Inflammatory macrophage treated with lipopolysaccharide for 1 hour (primary cell): ENCODE data around the gene SLC2A4RG.

Experiments used
- DNase-seq, 2 donors: peaks; one replicate each; pipeline ENCODE4 v3.0.0-alpha.2; 2020 to 2022

Gene SLC2A4RG

DNA sequence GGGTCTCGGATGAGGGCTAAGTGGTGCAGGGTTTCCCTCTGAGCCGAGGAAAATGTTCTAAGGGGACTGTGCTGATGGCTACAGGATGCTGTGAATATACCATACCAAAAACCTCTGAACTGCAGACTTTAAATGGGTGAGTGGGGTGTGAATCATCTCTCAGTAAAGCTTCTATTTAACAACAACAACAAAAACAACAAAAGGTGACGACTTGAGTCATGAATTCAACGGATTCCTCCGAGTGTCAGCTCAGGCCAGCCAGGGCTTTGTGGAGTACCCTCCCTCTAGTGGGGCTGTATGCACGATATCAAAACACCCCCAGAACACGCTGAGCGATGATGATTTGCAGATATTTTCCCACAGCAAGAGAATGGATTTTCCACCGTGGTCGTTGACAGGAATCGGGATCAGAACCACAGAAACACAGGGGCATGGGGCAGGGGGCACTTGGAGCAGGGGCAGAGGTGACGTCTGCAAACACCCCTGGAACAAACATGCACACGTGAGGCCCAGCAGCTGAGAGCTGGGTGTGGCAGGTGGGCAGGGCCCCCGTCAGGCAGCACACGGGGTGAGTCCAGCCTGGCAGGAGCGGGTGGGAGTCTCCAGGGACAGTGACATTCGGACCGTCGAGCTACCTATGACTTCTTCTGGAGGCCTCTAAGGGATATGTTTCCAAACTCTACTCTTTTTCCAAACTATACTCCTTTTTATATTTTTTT, 38.6 kb downstream of the SLC2A4RG start:
- no peak for DNase-seq

DNA sequence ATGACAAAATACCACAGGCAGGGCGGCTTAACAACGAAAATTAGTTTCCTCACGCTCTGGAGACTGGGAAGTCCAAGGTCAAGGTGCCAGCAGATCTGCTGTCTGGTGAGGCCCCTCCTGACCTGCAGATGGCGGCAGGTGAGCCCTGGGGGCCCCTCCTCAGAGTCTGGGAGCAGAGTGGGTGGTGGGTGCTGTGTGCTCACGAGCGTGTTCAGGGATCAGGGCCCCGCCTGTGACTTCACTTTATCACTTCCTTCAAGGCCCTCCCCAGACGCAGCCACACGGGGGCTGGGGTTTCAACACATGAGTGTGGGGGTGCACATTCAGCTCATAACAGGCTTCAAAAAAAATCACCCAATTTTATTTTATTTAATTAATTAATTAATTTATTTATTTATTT, 39.3 kb downstream of the SLC2A4RG start:
- DNase-seq = no peak

DNA sequence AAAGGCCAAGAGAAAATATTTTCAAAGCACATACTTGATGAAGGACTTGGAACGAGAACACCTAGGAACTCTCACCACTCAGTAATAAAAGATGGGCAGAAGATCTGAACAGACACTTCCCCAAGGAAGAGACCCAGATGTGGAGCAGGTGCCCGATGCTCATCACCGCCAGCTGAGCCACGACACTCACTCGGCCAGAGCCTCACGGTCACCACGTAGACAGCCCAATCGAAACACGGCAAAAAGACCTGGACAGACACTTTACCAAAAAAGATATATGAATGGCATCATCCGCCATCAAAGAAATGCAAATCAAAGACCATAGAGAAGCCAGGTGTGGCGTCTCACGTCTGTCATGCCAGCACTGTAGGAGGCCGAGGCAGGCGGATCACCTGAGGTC, 41.6 kb downstream of the SLC2A4RG start:
- no peak for DNase-seq

DNA sequence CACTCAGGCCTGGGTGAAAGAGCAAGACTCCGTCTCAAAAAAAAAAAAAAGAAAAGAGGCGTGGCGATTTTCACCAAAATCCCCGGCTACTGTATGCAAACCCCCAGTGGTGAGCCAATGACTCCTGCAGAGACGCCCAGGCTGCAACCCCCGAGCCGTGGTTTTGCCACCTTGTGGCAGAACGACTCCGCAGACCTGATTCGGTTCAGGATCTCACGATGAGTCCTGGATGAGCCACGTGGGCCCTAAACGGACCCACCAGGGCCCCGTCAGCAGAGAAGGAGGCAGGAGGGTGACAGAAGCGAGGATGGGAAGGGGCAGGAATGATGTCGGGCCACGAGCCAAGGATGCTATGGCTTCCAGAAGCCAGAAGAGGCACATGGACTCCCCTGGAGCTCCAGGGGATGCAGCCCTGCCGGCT, 42.5 kb downstream of the SLC2A4RG start:
- DNase-seq = no peak

DNA sequence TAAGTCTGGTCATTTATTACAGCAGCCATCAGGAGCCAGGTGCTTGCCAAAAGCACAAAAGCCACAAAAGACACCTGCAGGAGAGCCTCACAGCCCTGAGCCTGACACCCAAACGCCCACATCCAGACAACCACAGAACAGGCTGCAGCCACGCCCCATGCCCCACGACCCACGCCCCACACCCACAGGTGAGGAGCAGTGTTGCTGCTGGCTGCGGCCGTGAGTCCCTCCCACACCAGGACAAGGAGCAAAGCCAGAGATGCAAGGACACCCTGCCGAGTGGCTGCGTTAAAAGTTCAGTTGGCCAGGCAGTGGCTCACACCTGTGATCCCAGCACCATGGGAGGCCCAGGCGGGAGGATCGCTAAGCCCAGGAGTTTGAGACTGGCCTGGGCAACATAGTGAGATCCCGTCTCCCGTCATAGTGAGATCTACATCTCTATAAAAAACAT, 43.0 kb downstream of the SLC2A4RG start:
- DNase-seq = no peak

DNA sequence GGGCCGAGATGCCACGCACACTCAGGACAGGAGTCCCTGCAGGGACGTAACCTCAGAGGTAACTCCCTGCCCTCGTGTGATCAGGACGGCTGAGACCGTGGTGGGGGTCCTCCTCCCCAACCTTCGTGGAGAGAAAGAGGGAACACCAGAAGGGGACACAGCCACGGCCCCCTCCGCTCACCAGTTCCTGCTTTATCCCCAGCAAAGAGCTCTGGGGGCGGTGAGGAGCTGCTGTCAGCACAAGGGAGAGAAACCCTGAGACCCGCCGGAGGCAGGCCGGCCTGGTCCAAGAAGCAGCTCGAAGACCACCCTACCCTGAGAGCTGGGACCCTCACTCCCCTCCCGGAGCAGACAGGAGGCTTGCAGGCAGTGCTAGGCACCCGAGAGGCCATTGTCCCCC, 44.4 kb downstream of the SLC2A4RG start:
- no peak for DNase-seq

DNA sequence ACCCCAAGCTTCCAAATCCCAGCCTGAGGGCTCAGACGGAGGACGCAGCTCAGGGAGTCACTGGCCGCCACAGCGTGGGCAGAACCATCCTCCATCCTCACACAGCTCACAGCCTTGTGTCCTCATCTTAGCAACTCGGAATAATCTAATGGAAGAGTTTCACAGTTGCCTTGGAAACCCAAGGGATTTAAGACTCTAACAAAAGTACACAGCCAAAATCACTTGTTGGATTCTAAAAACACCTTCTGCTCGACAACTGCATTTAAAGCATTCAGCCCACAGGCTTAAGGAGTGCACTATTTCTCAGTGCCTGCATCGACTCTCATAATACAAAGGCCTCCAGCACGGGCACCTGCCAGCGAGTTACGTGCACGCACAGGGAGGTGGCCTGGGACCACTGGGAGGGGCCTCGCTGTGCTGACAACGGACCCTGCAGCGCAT, 46.1 kb downstream of the SLC2A4RG start:
- DNase-seq = no peak

DNA sequence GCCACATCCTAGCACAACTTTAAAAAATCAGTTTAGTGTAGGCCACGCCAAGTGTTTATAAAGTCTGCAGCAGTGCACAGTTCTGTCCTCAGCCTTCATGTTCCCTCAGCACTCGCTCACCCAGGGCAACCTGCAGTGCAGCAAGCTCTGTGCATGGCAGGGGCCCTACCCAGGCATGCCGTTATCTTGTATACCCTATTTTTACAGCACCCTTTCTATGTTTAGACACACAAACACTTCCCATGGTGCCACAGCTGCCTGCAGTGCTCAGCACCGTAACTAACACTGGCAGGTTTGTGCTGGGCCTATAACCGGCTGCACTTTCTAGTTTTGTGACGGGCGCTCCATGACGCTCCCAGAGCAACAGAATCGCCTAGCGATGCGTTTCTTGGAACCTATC, 47.7 kb downstream of the SLC2A4RG start:
- DNase-seq = no peak

DNA sequence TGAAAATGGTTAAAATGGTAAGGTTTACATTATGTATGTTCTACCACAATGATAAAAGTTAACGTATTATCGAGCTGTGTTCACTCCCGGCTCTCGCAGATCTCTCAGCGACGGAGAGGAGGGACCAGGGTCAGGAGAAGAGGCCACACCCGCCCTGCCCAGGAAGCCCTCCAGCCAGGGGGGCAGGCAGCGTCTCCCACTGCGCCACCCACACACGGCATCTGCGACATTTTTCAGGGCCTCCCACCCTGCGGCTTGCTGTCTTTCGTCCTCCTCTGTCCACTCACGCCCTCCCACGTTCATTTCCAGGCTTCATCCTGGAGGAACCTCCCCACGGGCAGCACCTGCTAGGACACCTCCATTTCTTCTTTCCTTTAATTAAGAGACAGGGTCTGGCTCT, 48.2 kb downstream of the SLC2A4RG start:
- no peak for DNase-seq

DNA sequence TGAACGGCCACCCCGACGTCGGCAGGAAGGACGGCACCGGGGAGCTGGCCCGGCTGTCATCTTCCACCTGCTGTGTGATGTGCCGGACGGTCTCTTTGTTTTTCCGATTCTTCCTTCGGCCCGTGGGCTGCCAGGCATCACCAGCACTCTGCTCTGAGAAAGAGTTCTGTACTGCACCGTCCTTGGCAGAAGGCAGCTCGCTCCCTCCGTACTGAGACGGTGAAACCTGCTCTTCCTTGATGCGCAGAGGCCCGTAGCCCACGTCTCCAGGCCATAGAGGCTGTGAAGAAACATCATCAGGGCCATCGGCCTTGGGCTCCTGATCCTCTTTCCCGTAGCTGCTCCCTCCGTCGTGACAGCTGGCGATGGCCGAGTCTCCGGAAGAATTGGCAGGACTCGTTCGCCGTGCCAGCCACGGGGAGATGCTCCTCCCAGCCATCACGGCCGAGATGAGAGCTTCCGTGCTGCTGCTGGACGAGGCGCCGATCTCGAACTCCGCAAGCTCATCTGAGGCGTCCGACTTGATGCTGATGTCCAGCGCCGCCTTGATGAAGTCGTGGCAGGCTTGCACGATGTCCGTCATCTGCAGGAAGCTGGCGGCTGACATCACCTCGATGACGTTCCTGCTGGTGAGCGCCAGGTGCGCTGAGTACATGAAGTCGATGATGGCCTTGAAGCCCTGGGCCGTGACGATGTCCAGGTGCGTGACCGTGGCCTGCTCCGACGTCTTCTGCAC, 50.4 kb downstream of the SLC2A4RG start:
- DNase-seq = no peak

DNA sequence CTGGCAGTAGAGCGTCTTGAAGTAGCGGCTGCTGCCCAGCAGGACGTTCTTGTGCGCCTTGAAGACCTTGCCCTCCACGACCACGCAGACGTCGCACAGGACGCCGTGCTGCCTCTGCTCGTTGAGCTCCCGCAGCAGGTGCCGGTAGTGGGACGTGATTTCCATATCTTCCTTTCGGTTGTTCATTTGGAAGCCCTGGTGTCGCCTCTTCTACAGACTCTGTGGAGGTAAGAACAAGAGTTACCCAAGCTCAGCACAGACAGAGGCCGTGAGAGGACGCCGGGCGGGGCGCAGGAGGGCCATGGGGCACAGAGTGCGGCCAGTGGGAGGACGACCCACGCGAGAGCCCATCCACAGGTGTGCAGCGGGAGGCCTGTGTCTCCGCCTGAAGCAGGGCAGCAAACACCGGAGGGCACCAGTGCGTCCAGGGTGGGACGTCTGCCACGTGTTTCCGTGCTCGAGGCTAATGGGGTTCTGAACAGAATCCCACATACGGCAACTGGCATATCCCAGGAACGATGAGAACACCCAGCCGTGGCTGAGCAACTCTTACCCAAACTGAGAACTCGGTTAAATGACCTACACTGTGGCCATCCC, 51.1 kb downstream of the SLC2A4RG start:
- DNase-seq = no peak

DNA sequence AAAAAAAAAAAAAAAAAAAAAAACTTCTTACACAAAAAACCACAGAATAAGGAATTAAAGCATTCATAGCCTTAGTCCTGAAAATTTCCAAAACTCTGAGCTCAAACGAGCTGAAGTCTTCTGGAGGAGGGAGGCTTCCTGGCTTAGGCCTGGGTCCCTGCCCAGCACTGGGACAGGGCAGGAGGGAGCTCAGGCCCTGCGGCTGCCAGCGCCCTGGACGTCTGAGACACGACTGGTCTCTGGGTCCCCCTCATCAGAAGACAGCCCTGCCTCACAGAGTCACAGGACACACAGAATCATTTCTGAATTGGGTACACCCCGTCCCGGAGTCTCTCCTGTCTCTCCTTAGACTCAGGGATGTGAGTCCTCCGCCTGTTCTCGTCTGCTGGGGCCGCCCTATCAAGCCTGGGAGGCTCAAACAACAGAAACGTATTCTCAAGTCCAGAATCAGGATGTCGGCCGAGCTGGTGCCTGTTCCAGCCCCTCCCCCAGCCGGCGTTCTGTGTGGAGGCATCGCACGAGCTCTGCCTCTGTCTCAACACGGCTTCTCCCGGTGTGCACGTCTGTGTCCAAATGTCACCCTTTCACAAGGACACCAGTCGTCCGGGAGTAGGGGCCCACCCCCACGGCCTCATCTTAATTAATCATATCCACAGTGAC, 52.1 kb downstream of the SLC2A4RG start:
- DNase-seq = no peak

DNA sequence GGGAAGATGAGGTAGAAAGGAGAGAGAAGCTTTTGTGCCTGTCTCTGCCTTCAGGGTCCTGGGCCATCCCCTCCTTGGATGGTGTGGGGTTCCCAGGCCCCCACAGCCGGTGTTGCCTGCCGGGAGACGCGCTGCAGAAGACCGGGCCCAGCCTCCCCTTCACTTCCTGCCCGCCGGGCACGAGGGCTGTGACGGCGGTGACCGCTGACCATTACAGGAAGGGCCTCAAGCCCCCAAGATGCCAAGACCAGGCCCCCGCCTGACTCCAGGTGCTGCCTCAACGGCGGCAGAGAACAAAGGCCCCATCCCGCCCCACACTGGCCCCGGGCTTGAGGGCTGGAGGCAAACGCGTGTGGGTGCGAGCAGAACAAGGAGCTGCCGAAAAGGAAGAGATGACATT, 53.3 kb downstream of the SLC2A4RG start:
- no peak for DNase-seq
